Measurements from ENCODE around the gene NECAB2.

DNA sequence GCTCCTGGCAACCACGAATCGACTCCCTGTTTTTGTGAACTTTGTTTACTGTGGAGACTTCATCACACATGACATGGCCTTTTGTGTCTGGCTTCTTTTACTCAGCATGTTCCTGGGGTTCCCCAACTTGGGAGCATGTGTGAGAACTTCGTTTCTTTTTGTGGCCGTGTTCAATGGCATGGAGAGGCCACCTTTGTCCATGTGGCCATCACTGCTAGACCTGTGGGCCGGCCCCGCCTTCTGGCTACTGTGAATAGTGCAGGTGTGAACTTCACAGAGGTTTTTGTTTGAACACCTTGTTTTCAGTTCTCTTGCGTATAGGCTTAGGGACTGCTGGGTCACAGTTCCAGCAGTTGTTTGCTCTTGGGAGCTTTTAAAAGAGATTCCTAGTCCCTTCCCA, 80.2 kb downstream of the NECAB2 start:
- TF ChIP-seq, protein P1, sequence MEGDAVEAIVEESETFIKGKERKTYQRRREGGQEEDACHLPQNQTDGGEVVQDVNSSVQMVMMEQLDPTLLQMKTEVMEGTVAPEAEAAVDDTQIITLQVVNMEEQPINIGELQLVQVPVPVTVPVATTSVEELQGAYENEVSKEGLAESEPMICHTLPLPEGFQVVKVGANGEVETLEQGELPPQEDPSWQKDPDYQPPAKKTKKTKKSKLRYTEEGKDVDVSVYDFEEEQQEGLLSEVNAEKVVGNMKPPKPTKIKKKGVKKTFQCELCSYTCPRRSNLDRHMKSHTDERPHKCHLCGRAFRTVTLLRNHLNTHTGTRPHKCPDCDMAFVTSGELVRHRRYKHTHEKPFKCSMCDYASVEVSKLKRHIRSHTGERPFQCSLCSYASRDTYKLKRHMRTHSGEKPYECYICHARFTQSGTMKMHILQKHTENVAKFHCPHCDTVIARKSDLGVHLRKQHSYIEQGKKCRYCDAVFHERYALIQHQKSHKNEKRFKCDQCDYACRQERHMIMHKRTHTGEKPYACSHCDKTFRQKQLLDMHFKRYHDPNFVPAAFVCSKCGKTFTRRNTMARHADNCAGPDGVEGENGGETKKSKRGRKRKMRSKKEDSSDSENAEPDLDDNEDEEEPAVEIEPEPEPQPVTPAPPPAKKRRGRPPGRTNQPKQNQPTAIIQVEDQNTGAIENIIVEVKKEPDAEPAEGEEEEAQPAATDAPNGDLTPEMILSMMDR (IDR thresholded peaks at IDR 0.05), result peak in 6 of 7 experiments; percentile 8 to 59 (median 52)
- no peak for TF ChIP-seq POLR2A (IDR thresholded peaks at IDR 0.05)

Measured in body of pancreas (tissue), 4 donors.